Calu3 (cell line): ENCODE data around the gene COL4A5. TPM values are rescaled to one million over a fixed set of nuclear protein-coding genes. Genes with fewer than 3 reads are reported as not detected.

Experiments used
- BruUV-seq: library from RNA; stranded (reverse); fragments of 400-500 nt; replicated peaks from 2 replicates; lab custom pipeline; 2021; lab: Mats Ljungman, UMichigan
- CTCF ChIA-PET: fragments of 300-600 bp; sonication (Branson Sonifier 250); formaldehyde crosslinking; loops from one replicate; lab custom pipeline; 2022; ENCODE audit warnings: antibody characterized with exemption; lab: Charles Lee
- DNase-seq: peaks from one replicate; pipeline ENCODE4 v3.0.0; 2022
- H3K27ac Mint-ChIP-seq: one replicate; pipeline ENCODE4 v1.8.0; 2022; ENCODE audit warnings: mixed read lengths; ENCODE audit not compliant: unreplicated experiment
- H3K27me3 Mint-ChIP-seq: one replicate; pipeline ENCODE4 v1.8.0; 2022; ENCODE audit warnings: mixed read lengths; ENCODE audit not compliant: unreplicated experiment
- H3K36me3 Mint-ChIP-seq: one replicate; pipeline ENCODE4 v1.8.0; 2022; ENCODE audit warnings: mild to moderate bottlenecking, moderate library complexity, mixed read lengths; ENCODE audit not compliant: insufficient read depth, unreplicated experiment
- H3K4me1 Mint-ChIP-seq: one replicate; pipeline ENCODE4 v1.8.0; 2022; ENCODE audit warnings: mild to moderate bottlenecking, low read depth, mixed read lengths; ENCODE audit not compliant: unreplicated experiment
- H3K4me3 Mint-ChIP-seq: one replicate; pipeline ENCODE4 v1.8.0; 2022; ENCODE audit warnings: mild to moderate bottlenecking, low read depth, moderate library complexity, mixed read lengths; ENCODE audit not compliant: unreplicated experiment
- H3K9me3 Mint-ChIP-seq: one replicate; pipeline ENCODE4 v1.8.0; 2022; ENCODE audit warnings: low read depth, mixed read lengths; ENCODE audit not compliant: unreplicated experiment
- CTCF ChIP-seq: fragments of 200-600 bp; IDR thresholded peaks from one replicate; pipeline ENCODE4 v1.8.0; 2022; ENCODE audit warnings: antibody characterized with exemption; ENCODE audit not compliant: unreplicated experiment
- intact Hi-C: fragments of 100-400 bp; cut with micrococcal nuclease; formaldehyde crosslinking; loops from one replicate; pipeline ENCODE4 v1.10.0; 2022; ENCODE audit not compliant: unreplicated experiment
- total RNA-seq: library from RNA; stranded (reverse); gene quantifications from 2 replicates; pipeline ENCODE4 v1.2.3, GENCODE V29; 2022

Gene COL4A5
- total RNA-seq, 1 experiment from 2014 or later, result 19.8 TPM

- Mint-ChIP-seq H3K27me3 (no peaks in the 10 kb centered on the region), H3K27ac (no peak overlapping the region), H3K4me3 (no peak overlapping the region), H3K9me3 (no peaks in the 10 kb centered on the region), H3K4me1 (no peaks in the 10 kb centered on the region), H3K36me3 (no peaks in the 10 kb centered on the region)
- no peak for TF ChIP-seq CTCF
- no peak for DNase-seq
- no TSS peak for BruUV-seq
- CTCF ChIA-PET, result no interaction called here
- intact Hi-C loops, result no loop called here
Measured at GRCh38 chrX:108664701-108665100, 225.1 kb downstream of the COL4A5 start.

GRCh38 chrX:108666101-108666500 lies 226.5 kb downstream of the COL4A5 start:
- CTCF ChIA-PET, result no interaction called here
- no peaks in the 10 kb centered on the region for H3K27me3 Mint-ChIP-seq
- no peaks in the 10 kb centered on the region for H3K9me3 Mint-ChIP-seq
- no peak for TF ChIP-seq CTCF
- no TSS peak for BruUV-seq
- DNase-seq, result no peak
- no peak overlapping the region for H3K27ac Mint-ChIP-seq
- intact Hi-C loops, result no loop called here
- peaks cover 1% of the 10 kb centered on the region for H3K4me1 Mint-ChIP-seq
- no peak overlapping the region for H3K4me3 Mint-ChIP-seq
- no peaks in the 10 kb centered on the region for H3K36me3 Mint-ChIP-seq

- no TSS peak for BruUV-seq
- CTCF ChIA-PET, result no interaction called here
- no peak for DNase-seq
- H3K36me3 Mint-ChIP-seq, result no peaks in the 10 kb centered on the region
- H3K4me3 Mint-ChIP-seq, result no peak overlapping the region
- no peaks in the 10 kb centered on the region for H3K9me3 Mint-ChIP-seq
- H3K27ac Mint-ChIP-seq, result no peak overlapping the region
- intact Hi-C loops, result no loop called here
- no peaks in the 10 kb centered on the region for H3K27me3 Mint-ChIP-seq
- H3K4me1 Mint-ChIP-seq, result peaks cover 9% of the 10 kb centered on the region
- TF ChIP-seq CTCF, result no peak
Measured at GRCh38 chrX:108671526-108671925, 231.9 kb downstream of the COL4A5 start.

GRCh38 chrX:108696690-108697089 lies 257.1 kb downstream of the COL4A5 start:
- Mint-ChIP-seq H3K4me1 (no peaks in the 10 kb centered on the region), H3K36me3 (no peaks in the 10 kb centered on the region), H3K27me3 (no peaks in the 10 kb centered on the region), H3K4me3 (no peak overlapping the region), H3K27ac (no peak overlapping the region), H3K9me3 (no peaks in the 10 kb centered on the region)
- intact Hi-C loops, result loop anchor here (5.0 kb wide), 1 partner anchor 1191 kb away; no protein-coding TSS in a partner anchor
- TF ChIP-seq CTCF, result no peak
- BruUV-seq, result no TSS peak
- CTCF ChIA-PET, result no interaction called here
- DNase-seq, result no peak
